Left renal pelvis (tissue), 4 donors: Measurements from ENCODE around the gene PRMT7. TPM values are rescaled to one million over a fixed set of nuclear protein-coding genes. Genes with fewer than 3 reads are reported as not detected.

Experiments
- DNase-seq, 4 donors: peaks; one replicate each; pipeline ENCODE4 v3.0.0-alpha.2; 2013; ENCODE audit warnings: low read depth in 4 of 4, low spot score in 3 of 4
- polyA plus RNA-seq, 4 donors: library from polyadenylated mRNA; unstranded; fragments of 120-200 nt; gene quantifications; one replicate each; pipeline ENCODE4 v1.2.1, GENCODE V29; 2013; ENCODE audit not compliant: insufficient read length in 4 of 4

Gene PRMT7
- 10 to 100 TPM; 46.3 to 66.6 (median 53.2) TPM for polyA plus RNA-seq

DNA sequence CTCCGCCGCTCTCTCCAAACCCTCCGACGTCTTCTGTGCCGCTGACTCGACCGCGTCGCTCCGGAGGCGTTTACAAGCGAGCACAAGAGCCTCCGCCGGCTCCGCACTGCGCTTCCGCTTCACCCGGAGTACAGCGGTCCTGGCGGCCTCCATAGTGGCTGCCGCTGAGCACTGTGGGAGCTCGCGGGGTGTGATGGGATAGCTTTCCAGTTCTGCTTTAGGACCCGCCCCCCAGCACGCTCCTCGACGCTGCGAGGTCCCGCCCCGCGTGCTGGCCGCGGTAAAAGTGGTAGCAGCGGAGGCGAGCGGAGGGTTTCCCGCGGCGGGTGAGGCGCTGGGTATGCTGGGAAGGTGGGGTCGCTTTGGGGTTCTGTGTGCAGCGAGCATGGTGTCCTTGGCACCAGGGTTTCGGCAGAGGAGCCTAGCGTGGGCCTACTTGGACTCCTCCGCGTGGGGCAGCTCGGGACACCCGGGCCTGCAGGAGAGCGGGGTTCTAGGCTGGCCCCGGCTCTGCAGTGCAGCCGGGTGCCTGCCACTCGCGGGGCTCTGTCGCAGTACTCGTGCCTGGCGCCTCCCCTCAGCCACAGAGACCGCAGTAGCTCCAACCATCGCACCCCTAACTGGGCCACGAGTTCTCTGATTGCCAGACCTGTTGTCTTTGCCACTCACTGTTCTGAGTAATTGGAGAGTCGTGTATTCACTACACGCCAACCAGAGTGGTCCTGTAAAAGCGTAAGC is at the start of gene PRMT7, which contains the start of gene SLC7A6OS:
Gene PRMT7 (plus strand): TSS at position 246 of the 738 bp plus-strand sequence. CDS start 4,961 bp downstream, outside the sequence.
Gene SLC7A6OS (minus strand): TSS at position 173 of the 738 bp plus-strand sequence. CDS start 20 bp downstream, at position 153.
- DNase-seq, result peak in 3 of 4 donors; percentile 78 to 82 (median 79)

GRCh38 chr16:68263559-68264127 is 47.2 kb upstream of the PRMT7 start:
- no peak for DNase-seq

DNA sequence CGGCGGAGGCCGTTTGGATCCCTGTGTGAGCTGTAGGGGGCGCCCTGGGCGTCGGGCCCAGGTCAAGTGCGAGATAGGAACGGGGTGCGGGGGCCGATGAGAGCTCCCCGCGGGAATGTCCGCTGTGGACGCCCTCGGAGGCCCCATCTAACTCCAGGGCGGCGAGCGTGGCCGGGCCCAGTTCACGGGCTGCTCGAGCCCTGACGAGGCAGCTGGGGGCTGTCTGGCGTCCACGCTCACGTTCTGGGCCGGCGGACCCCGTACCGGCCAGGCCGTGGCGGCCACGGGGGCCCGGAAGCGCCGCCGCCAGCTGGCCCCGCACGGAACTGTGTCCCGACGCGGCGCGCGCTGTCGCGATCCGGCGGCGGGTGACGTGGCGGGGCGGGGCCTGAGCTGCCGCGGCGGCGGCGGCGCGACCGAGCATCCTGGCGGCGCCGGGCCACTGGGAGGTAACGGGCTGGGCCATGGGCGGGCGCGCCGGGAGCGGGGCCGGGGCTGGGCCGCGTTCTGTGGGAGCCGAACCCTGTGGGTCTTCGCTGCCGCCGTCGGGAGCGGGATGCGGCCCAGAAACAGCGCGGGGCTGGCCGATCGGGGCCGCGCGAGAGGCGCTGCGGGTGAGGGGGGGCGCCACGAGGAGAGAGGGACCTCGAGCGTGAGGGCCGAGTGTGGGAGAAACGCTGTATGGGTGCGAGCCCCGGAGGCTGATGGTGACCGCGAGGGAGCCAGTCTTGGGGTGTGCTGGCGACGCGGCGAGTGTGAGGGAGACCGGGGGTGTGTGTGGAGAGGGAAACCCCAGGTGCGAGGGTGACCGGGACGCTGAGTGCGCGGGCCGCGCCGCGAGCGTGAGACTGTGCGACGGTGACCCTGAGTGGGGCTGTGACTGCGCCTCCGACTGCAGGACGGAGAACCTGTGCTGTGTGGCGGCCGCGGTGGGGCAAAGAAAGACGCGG is 46.4 kb upstream of the PRMT7 start, which contains the start of gene SLC7A6:
Gene SLC7A6 (plus strand): TSS at position 399 of the 950 bp plus-strand sequence. CDS start 10,201 bp downstream, outside the sequence.
- DNase-seq, result no peak

DNA sequence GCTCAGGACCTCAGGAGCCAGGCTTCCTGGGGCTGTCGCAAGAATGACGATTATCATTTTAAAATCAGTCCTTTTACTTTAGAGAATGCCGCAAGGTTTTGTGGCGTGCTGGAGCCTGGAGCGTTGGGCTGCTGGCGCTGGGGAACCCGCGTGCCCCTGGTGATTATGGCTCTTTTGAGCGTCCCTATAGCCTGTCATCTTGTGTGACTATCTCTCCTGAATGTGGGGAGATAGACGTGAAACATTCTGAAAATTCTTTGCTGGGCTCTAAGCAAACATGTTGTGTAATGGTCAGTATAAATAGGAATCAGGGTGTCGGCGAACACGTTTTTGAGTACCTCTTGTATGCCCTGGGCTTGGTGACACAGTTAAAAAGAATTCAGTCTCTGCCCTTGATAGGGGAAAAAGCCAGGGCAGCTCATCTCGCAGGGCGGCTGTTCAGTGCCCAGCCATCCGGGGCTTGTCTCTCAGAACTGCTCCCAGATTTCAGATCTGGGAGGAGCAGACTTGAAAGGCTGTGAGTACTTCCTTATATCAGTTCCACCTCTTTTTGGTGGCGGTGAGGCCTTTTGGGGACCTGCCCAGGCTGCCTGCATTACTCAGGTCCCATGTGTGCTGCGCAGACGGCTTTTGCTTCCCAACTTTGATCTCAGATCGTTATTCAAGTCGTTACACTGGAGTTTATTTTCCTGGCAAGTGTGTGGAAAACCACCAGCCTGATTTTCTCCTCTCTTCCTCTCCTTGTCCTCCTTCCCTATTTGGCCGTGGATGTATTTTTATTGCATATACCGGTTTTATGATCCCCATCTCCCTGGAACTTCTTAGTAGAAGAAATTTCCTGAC is 45.5 kb upstream of the PRMT7 start:
- no peak for DNase-seq

DNA sequence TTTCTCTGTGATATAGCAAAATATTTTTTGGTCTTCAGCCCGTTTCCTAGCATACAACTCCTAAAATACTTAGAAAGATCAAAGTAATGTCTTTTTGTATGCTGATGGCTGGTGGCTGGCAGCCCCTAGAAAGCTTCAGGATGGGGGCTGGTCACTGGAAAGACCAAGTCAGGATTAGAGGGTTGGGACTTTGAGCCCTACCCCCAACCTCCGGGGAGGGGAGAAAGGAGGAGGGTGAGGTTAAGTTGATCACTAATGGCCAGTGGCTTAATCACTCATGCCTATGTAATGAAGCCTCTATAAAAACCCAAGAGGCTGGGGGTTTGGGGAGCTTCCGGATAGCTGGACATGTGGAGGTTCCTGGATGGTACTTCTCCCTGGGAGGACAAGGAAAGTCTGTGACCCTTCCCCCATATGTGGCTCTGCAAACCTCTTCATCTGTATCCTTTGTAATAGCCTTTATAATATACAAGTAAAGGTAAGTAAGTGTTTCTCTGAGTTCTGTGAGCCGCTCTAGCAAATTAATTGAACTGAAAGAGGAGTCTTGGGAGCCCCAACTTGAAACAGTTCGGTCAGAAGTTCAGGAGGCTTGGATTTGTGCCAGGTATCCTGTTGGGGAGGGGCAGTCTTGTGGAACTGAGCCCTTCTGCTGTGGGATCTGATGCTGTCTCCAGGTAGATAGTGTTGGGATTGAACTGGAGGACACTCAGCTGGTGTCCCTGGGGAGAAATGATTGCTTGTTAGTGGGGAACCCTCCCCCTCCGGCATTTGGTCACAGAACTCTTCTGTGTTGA is 43.0 kb upstream of the PRMT7 start:
- no peak for DNase-seq

- no peak for DNase-seq
These were observed 41.0 kb upstream of the PRMT7 start for GRCh38 chr16:68269793-68270192.

DNA sequence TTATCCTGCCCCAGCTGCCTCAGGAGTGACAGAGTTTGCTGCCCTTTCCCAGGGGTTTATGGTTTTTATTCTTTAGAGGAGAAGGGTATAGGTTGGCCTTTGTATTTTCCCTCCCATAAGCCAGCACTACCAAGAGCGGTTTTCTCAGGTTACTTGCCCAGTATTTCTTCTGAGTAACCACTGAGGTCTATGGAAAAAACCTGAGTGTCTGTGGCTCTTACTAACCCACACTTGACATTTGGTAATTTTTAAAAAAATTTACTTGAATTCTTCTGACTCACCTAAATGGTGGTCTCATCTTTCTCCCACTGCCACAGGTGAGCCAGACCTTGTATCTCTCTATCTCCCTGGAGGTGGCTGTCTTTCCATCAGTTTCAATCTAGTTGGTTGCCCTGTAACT is 40.5 kb upstream of the PRMT7 start:
- no peak for DNase-seq

DNA sequence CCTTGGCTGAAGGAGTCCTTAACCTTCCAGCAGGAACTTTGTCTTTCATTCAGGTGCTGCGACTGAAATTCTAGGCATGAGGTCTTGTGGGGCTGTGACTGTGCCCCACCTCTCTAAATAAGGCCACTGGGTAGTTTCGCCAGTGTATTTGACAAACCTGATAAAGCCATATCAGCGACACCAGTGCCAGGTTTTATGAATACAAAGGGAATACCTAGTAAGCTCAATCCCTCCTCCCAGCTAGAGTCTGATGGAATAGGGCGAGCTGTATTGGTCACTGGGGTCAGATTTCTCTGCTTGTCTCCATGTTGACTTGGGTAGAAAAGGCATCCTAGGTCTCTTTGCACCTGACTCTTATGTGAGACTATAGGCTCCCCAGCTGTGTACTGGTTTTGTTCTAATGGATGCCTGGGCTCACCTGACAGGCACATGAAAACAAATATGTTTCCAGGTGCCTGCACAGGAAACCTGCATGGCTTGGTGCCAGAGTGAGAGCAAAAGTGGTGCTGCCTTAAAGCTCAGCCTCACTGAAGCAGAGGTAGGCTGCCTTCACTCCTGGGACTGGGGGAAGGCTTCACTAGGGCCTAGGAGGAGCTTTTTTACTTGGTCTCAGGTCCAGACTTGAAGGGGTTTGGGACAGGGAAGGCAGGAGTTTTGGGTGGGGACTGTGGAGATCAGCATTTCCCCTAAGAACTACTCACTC is 38.2 kb upstream of the PRMT7 start:
- no peak for DNase-seq

- DNase-seq, result no peak
These were observed 37.4 kb upstream of the PRMT7 start for GRCh38 chr16:68273459-68273858.

DNA sequence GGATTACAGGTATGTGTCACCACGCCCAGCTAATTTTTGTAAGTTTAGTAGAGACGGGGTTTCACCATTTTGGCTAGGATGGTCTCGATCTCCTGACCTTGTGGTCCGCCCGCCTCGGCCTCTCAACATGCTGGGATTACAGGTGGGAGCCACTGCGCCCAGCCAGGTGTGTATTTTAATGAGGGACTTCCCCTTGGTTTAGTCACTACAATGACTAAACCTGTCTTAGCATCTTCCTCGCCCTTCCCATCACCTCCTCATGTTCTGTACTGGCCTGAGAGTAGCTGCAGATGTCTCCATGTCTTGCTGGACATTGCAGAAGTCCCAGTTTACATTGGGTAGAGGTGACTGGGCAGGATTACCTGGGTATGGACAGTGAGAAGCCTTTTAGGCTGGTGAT is 36.9 kb upstream of the PRMT7 start:
- DNase-seq, result no peak

DNA sequence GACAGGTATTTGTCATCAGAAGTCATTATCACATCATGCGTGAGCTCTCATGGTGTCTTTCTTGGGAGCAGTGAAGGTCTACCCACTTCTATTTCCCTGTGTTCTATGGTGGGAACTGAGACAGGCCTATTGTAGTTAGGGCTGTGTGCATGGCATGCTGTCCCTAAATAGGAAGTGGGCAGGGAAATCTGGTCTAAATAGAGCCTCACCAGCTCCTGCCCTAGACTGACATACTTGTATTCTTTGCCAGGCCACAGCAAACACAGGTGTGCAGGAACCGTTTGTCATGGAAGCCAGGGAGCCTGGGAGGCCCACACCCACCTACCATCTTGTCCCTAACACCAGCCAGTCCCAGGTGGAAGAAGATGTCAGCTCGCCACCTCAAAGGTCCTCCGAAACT is 36.4 kb upstream of the PRMT7 start:
- DNase-seq, result no peak

DNA sequence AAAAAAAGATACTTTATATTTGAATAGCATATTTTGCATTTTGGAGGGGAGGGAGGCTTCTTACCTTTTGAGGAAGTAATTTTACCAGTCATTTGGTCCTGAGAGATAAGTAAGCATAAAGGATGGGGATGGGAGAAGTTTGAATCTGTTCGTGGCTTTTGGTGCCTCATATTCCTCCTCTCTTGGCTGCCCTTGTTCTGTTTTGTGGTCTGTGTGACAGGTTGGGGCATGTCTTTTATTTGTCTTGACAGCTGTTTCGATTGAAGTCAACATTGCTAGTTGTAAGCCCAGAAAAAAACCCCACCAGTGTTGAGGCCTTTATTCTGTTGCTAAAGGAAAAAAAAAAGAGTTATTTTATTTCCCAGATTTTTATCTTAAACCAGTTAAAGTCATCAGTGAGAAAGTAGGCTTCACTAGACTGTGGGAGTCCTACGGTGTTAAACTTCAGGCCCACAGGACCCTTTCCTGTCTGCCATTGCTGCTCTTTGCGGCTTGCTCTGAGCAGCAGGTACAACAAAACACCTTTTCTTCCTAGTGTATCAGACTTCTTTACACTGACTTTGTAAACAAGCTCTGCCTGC is 35.1 kb upstream of the PRMT7 start:
- no peak for DNase-seq

- no peak for DNase-seq
These were observed 34.6 kb upstream of the PRMT7 start for GRCh38 chr16:68276223-68276622.

GRCh38 chr16:68279726-68280558 is 30.9 kb upstream of the PRMT7 start:
- DNase-seq, result no peak

GRCh38 chr16:68281368-68282063 is 29.3 kb upstream of the PRMT7 start:
- no peak for DNase-seq

- DNase-seq, result no peak
These were observed 28.8 kb upstream of the PRMT7 start for GRCh38 chr16:68282064-68282452.

DNA sequence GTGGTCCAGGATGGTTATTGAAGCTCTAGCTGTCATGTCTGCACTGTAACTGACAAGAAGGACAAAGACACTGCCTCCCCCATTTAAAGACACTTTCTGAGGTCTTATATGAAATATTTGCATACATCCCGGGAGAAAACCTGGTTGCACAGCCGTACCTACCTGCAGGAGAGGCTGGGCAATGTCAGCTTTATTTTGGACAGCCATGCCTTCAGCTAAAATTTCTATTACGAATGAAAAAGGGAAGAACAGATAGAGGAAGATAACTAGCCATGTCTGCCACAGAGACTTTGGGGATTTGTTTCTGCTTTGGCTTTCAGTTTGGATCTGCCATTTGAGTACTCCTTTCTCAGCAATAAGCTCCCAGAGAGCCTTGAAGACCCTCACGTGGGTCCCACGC is 27.5 kb upstream of the PRMT7 start:
- DNase-seq, result no peak
